Activated CD4-positive, alpha-beta T cell treated with anti-CD3 and anti-CD28 coated beads, Interleukin-2, Interleukin-6, amounts not matched to agents 100 ng/mL and 50 ng/mL, durations not matched to agents 16 hours and 8 hours (primary cell): Measurements from ENCODE around the gene SLC24A2.

Source experiments
- DNase-seq: peaks from one replicate; pipeline ENCODE4 v3.0.0-alpha.2; 2020

The SLC24A2 gene

GRCh38 chr9:19754921-19755320 is 33.9 kb downstream of the SLC24A2 start:
- DNase-seq: no peak

DNA sequence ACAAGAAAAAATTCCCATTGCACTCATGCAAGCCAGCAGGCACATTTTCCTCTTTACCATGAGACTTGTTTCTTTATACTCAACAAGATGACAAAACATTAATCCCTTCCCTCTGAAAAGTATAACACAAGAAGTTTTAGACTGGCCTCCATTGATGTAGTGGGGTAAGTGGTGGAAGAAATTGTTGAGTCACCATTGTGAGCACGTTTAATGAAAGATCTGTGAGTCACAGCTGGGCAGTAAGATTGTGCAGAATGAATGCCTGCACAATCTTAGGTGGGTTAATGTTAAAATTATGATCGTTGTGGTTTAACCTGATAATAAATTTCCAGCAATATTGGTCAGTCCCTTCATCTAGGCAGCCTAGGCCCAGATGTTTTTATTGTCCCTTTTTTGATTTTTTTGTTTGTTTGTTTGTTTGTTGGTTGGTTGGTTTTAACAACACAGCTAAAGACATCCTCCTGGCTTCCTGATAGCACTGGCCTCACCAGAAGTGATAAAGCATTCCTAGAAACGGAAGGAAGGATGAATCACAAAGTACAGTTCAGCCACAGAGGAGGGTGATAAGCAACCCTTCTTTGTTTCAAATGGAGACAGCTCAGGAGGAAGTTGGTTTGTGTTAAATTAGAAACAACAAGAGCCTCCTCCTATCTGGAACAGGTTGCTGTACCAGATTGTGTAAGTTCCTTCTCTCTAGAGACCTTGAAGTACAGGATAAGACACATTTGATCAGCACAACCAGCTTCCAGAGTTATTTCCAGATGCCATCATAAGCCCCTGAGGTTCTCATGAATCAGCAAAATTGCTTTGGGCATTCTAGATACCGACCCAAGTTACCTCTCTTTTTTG is 40.3 kb downstream of the SLC24A2 start:
- DNase-seq: peak; percentile 77

DNA sequence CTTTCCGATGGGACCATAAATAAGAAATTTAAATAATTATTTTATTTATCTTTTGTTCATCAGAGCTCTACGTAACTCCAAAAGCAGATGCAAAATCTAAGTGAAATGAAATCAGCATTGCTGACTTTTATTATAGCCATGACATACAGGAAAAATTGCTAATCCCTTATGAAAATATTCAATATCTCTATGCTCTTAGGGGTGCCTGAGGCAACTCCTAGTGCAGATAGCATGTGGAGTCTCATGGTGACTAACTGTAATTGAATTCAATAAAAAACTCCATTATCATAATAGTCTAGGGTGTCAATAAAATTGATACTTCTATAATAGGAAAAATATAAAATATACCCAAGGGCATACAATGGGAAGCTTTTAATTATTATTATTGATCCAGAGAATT is 42.6 kb downstream of the SLC24A2 start:
- no peak for DNase-seq

- no peak for DNase-seq
These were observed 47.7 kb downstream of the SLC24A2 start for GRCh38 chr9:19741178-19741577.
